ENCODE data around the gene GNA14.
"Not testable (repeated sequence)": the region's sequence is repeated elsewhere in the genome, so short reads cannot be mapped to it uniquely, and the experiment has no call there.

GNA14 gene

GRCh38 chr9:77502568-77502967, 145.6 kb downstream of the GNA14 start:
- Histone ChIP-seq H3K4me2 (no peak overlapping the region), H3K27me3 (no peaks in the 10 kb centered on the region), H4K20me1 (no peaks in the 10 kb centered on the region), H3K9me3 (no peaks in the 10 kb centered on the region), H3K27ac (no peak overlapping the region), H3K4me1 (no peaks in the 10 kb centered on the region), H3K36me3 (no peaks in the 10 kb centered on the region), H3K9ac (no peak overlapping the region), H3K4me3 (no peak overlapping the region)
- TF ChIP-seq Cebpa-rat (IDR thresholded peaks at IDR 0.05) = no peak

DNA sequence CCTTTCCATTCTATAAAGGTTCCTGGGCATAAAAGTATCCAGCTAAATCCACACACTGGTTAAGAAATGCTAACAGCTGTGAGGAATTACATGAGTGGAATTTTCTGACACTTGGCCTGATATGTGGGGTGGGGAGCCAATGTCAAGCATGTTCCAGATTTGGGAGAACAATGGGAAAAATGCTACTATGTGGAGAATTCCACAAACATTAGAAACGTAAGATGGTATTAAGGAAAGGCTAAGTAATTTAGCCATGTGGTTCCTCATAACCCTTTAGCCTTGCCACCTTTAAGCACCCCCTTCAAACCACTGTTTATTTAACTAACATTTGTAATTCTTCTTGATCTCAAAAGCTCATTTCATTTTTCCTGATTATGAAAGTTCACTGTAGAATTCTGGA, 149.2 kb downstream of the GNA14 start:
- H3K36me3 ChIP-seq = no peaks in the 10 kb centered on the region
- no peaks in the 10 kb centered on the region for H3K4me1 ChIP-seq
- no peak overlapping the region for H3K27ac ChIP-seq
- no peaks in the 10 kb centered on the region for H3K9me3 ChIP-seq
- no peak overlapping the region for H3K4me3 ChIP-seq
- TF ChIP-seq Cebpa-rat (IDR thresholded peaks at IDR 0.05) = no peak
- H3K27me3 ChIP-seq = no peaks in the 10 kb centered on the region
- H3K9ac ChIP-seq = no peak overlapping the region
- H3K4me2 ChIP-seq = no peak overlapping the region
- H4K20me1 ChIP-seq = no peaks in the 10 kb centered on the region

DNA sequence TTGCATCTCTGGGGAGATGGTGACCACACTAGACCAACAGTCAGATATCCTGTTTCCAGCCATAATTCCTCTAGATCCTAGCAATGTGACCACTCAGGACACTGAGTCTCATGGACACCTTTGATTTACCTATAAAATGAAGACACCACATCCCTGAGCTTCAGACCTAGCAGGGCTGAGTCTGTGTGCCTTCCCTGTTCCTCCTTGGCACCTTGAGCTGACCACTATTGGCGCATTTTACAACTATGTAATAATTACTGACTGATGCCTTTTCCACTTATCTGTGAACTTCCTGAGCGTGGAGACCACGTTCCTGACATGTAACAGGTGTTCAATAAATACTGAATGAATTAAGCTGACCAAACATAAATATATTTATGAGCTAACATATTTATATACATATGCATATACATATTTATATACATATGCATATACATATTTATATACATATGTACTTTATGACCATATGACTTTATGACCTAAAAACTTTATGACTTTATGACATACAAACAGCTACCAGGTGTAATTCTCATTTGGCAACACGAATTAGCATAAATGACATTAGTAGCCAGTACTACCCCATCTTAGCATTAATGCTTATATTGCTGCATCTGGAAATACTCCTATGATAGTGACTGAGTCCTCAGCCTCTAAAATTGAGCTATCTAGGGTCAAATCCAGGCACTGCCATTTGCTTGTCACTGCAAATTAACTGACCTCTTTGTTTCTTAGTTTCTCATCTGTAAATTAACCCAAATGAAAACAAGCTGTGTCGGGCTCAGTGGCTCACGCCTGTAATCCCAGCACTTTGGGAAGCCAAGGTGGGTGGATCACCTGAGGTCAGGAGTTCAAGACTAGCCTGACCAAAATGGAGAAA, 150.6 kb downstream of the GNA14 start:
- Histone ChIP-seq H4K20me1 (no peaks in the 10 kb centered on the region), H3K27ac (no peak overlapping the region), H3K36me3 (no peaks in the 10 kb centered on the region), H3K9ac (no peak overlapping the region), H3K4me2 (no peak overlapping the region), H3K4me3 (no peak overlapping the region), H3K27me3 (no peaks in the 10 kb centered on the region), H3K9me3 (no peaks in the 10 kb centered on the region), H3K4me1 (no peaks in the 10 kb centered on the region)
- no peak for TF ChIP-seq Cebpa-rat (IDR thresholded peaks at IDR 0.05)

DNA sequence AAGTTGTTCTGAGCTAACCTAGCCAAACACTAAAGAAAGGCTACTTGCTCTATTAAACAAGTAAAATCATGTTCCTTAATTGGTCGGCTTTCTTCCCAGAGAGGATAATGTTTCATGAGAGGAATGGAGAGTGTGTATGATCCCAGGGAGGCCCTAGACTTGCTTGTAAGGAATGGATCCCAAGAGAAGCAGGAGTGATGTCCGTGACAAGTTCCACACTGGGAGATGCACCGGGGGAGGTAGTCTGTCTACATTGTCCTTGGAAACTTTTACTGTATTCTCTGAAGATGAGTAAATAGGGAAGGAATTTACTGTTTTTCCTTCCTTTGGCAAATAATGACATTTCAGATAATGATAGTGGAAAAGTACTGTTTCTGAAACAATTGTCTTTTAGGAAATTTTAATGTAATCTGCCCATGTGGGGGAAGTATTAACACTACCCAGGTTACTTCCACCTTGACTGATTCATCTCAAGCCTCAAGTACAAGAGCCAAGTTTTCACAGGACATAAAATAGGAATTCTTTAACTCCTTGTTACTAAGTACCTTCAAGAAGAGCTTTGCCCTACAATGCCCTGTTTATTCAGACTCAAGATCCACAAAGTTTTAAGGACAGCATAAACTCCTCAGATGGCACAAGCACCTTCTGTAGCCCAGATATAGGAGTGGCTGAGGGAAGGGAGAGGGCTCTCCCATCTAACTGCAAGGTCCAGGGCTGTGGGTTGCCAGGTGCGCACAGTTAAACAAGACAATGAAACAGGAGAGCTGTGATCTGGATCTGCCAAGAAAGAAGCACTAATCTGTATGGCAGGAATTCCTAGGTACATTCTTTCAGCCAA, 152.1 kb downstream of the GNA14 start:
- H4K20me1 ChIP-seq = no peaks in the 10 kb centered on the region
- no peak overlapping the region for H3K9ac ChIP-seq
- no peaks in the 10 kb centered on the region for H3K36me3 ChIP-seq
- no peak overlapping the region for H3K27ac ChIP-seq
- no peaks in the 10 kb centered on the region for H3K4me1 ChIP-seq
- no peak for TF ChIP-seq Cebpa-rat (IDR thresholded peaks at IDR 0.05)
- 0 out of 2 replicates have a peak, but pooled peaks cover 3% of the 10 kb centered on the region for H3K9me3 ChIP-seq
- no peak overlapping the region for H3K4me3 ChIP-seq
- H3K27me3 ChIP-seq = no peaks in the 10 kb centered on the region
- H3K4me2 ChIP-seq = no peak overlapping the region

GRCh38 chr9:77490279-77490678, 157.8 kb downstream of the GNA14 start:
- not testable (repeated sequence) for H3K27ac ChIP-seq, H3K4me2 ChIP-seq, H4K20me1 ChIP-seq, H3K4me3 ChIP-seq, H3K36me3 ChIP-seq, H3K4me1 ChIP-seq, H3K9ac ChIP-seq, H3K27me3 ChIP-seq
- H3K9me3 ChIP-seq = peaks cover 14% of the 10 kb centered on the region

DNA sequence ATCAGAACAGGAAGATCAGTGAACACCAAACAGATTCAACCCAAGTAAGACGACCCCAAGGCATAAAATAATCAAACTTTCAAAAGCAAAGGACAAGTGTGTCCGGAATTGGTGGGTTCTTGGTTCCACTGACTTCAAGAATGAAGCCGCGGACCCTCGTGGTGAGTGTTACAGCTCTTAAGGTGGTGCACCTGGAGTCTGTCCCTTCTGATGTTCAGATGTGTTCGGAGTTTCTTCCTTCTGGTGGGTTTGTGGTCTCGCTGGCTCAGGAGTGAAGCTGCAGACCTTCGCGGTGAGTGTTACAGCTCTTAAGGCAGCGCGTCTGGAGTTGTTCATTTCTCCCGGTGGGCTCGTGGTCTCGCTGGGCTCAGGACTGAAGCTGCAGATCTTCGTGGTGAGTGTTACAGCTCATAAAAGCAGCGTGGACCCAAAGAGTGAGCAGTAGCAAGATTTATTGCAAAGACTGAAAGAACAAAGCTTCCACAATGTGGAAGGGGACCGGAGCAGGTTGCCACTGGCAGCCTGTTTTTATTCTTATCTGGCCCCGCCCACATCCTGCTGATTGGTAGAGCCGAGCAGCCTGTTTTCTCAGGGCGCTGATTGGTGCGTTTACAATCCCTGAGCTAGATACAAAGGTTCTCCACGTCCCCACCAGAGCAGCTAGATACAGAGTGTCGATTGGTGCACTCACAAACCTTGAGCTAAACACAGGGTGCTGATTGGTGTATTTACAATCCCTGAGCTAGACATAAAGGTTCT, 158.5 kb downstream of the GNA14 start:
- peaks cover 14% of the 10 kb centered on the region for H3K9me3 ChIP-seq
- H3K4me1 ChIP-seq, H4K20me1 ChIP-seq, H3K36me3 ChIP-seq, H3K9ac ChIP-seq, H3K4me3 ChIP-seq, H3K4me2 ChIP-seq, H3K27me3 ChIP-seq, H3K27ac ChIP-seq: not testable (repeated sequence)

- Histone ChIP-seq H3K4me2 (no peak overlapping the region), H3K27ac (no peak overlapping the region), H3K9ac (no peak overlapping the region), H3K27me3 (no peaks in the 10 kb centered on the region), H4K20me1 (no peaks in the 10 kb centered on the region), H3K36me3 (no peaks in the 10 kb centered on the region), H3K4me3 (no peak overlapping the region), H3K4me1 (no peaks in the 10 kb centered on the region), H3K9me3 (peaks cover 14% of the 10 kb centered on the region)
- TF ChIP-seq Cebpa-rat (IDR thresholded peaks at IDR 0.05) = no peak
Measured at GRCh38 chr9:77488439-77489126, 159.5 kb downstream of the GNA14 start.

DNA sequence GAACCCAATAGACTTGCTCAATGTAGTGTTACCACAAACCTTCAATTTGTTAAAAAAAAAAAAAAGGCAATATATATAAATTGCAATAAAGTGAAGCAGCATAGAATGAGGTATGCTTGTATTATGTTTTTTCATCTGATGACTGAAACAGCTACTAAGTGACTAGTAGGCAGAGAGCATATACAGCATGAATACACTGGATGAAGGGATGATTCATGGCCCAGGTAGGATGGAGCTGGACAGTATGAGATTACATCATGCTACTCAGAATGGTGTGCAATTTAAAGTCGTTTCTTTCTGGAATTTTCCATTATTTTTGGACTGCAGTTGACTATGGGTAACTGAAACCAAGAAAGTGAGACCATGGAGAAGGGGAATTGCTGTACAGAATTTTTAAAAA, 161.2 kb downstream of the GNA14 start:
- no peak for TF ChIP-seq Cebpa-rat (IDR thresholded peaks at IDR 0.05)
- Histone ChIP-seq H3K27me3 (no peaks in the 10 kb centered on the region), H3K9ac (no peak overlapping the region), H3K36me3 (no peaks in the 10 kb centered on the region), H3K4me2 (no peak overlapping the region), H3K4me1 (no peaks in the 10 kb centered on the region), H3K9me3 (peaks cover 14% of the 10 kb centered on the region), H3K27ac (no peak overlapping the region), H4K20me1 (no peaks in the 10 kb centered on the region), H3K4me3 (no peak overlapping the region)

GRCh38 chr9:77486463-77486862, 161.7 kb downstream of the GNA14 start:
- peaks cover 14% of the 10 kb centered on the region for H3K9me3 ChIP-seq
- no peak overlapping the region for H3K27ac ChIP-seq
- no peaks in the 10 kb centered on the region for H4K20me1 ChIP-seq
- no peaks in the 10 kb centered on the region for H3K36me3 ChIP-seq
- H3K9ac ChIP-seq = no peak overlapping the region
- TF ChIP-seq Cebpa-rat (IDR thresholded peaks at IDR 0.05) = no peak
- H3K4me3 ChIP-seq = no peak overlapping the region
- H3K4me1 ChIP-seq = no peaks in the 10 kb centered on the region
- H3K27me3 ChIP-seq = no peaks in the 10 kb centered on the region
- H3K4me2 ChIP-seq = no peak overlapping the region

Measured in BLaER1 (cell line).